ENCODE measurements around the gene STIMATE.

GRCh38 chr3:52834871-52835501 lies 62.4 kb downstream of the STIMATE start, which contains the start of gene MUSTN1:
- TF ChIP-seq CTCF (IDR thresholded peaks at IDR 0.05), result no peak
- no peak for TF ChIP-seq EP300 (IDR thresholded peaks at IDR 0.05)
- no peak for TF ChIP-seq POLR2A (IDR thresholded peaks at IDR 0.05)

Measured in stomach (tissue), 4 donors.